Endothelial cell (in vitro differentiated cells): ENCODE results near the gene GOLGA6L2. TPM values are rescaled to one million over a fixed set of nuclear protein-coding genes. Genes with fewer than 3 reads are reported as not detected.

Experiments used
- DNase-seq: peaks from one replicate; pipeline ENCODE4 v3.0.0; 2021; ENCODE audit warnings: low spot score
- H3K27ac Mint-ChIP-seq: one replicate; pipeline ENCODE4 v1.8.0; 2021; ENCODE audit warnings: mixed read lengths, inconsistent platforms; ENCODE audit not compliant: unreplicated experiment
- H3K27me3 Mint-ChIP-seq: one replicate; pipeline ENCODE4 v1.8.0; 2021; ENCODE audit warnings: mild to moderate bottlenecking, moderate library complexity, mixed read lengths, inconsistent platforms; ENCODE audit not compliant: unreplicated experiment
- H3K36me3 Mint-ChIP-seq: one replicate; pipeline ENCODE4 v1.8.0; 2021; ENCODE audit warnings: mild to moderate bottlenecking, low read depth, mixed read lengths, inconsistent platforms; ENCODE audit not compliant: unreplicated experiment
- H3K4me1 Mint-ChIP-seq: one replicate; pipeline ENCODE4 v1.8.0; 2021; ENCODE audit warnings: mild to moderate bottlenecking, mixed read lengths, inconsistent platforms; ENCODE audit not compliant: unreplicated experiment
- H3K4me3 Mint-ChIP-seq: one replicate; pipeline ENCODE4 v1.8.0; 2021; ENCODE audit warnings: mild to moderate bottlenecking, mixed read lengths, inconsistent platforms; ENCODE audit not compliant: unreplicated experiment
- H3K9me3 Mint-ChIP-seq: one replicate; pipeline ENCODE4 v1.8.0; 2021; ENCODE audit warnings: mixed read lengths, inconsistent platforms; ENCODE audit not compliant: unreplicated experiment
- CTCF ChIP-seq: fragments of 200-600 bp; sonication (generic); IDR thresholded peaks from one replicate; pipeline ENCODE4 v1.5.0; 2021; ENCODE audit warnings: antibody characterized with exemption; ENCODE audit not compliant: unreplicated experiment
- total RNA-seq: library from RNA; stranded (reverse); fragmentation: NEBNext Ultra II Directional; extraction: Animal tissue kit (Norgen Biotek cat#: 25700); gene quantifications from one replicate; pipeline ENCODE4 v1.2.1, GENCODE V29; 2021; ENCODE audit not compliant: unreplicated experiment

The GOLGA6L2 gene
- total RNA-seq, 1 donor from 2014 or later, result not detected

GRCh38 chr15:23439513-23439912, 7.5 kb downstream of the GOLGA6L2 start:
- TF ChIP-seq CTCF, result no peak
- Mint-ChIP-seq H3K36me3 (peaks cover 4% of the 10 kb centered on the region), H3K9me3 (no peaks in the 10 kb centered on the region), H3K4me3 (no peak overlapping the region), H3K4me1 (no peaks in the 10 kb centered on the region), H3K27ac (no peak overlapping the region), H3K27me3 (peaks cover 3% of the 10 kb centered on the region)
- no peak for DNase-seq

- no peak for TF ChIP-seq CTCF
- H3K4me3 Mint-ChIP-seq, result no peak overlapping the region
- H3K27ac Mint-ChIP-seq, result no peak overlapping the region
- no peaks in the 10 kb centered on the region for H3K4me1 Mint-ChIP-seq
- peaks cover 2% of the 10 kb centered on the region for H3K27me3 Mint-ChIP-seq
- H3K9me3 Mint-ChIP-seq, result no peaks in the 10 kb centered on the region
- peaks cover 4% of the 10 kb centered on the region for H3K36me3 Mint-ChIP-seq
- DNase-seq, result no peak
Observed at GRCh38 chr15:23438816-23439466, 8.1 kb downstream of the GOLGA6L2 start.

GRCh38 chr15:23437673-23438072, 9.4 kb downstream of the GOLGA6L2 start:
- no peak for TF ChIP-seq CTCF
- peaks cover 4% of the 10 kb centered on the region for H3K36me3 Mint-ChIP-seq
- no peak overlapping the region for H3K4me3 Mint-ChIP-seq
- H3K27ac Mint-ChIP-seq, result no peak overlapping the region
- H3K9me3 Mint-ChIP-seq, result no peaks in the 10 kb centered on the region
- no peak for DNase-seq
- H3K27me3 Mint-ChIP-seq, result no peaks in the 10 kb centered on the region
- H3K4me1 Mint-ChIP-seq, result no peaks in the 10 kb centered on the region

- no peak overlapping the region for H3K27ac Mint-ChIP-seq
- H3K9me3 Mint-ChIP-seq, result no peaks in the 10 kb centered on the region
- H3K4me3 Mint-ChIP-seq, result no peak overlapping the region
Observed at GRCh38 chr15:23437146-23437545, 9.9 kb downstream of the GOLGA6L2 start.

More at GRCh38 chr15:23437146-23437545, 9.9 kb downstream of the GOLGA6L2 start:
- TF ChIP-seq CTCF, result no peak
- H3K4me1 Mint-ChIP-seq, result no peaks in the 10 kb centered on the region
- no peaks in the 10 kb centered on the region for H3K27me3 Mint-ChIP-seq
- DNase-seq, result no peak
- H3K36me3 Mint-ChIP-seq, result no peaks in the 10 kb centered on the region
